HCEC 1CT (cell line): Measurements from ENCODE around the gene VEGFA.
A peak's percentile ranks its signal among the peaks of the same experiment; 100 is the strongest.
"Not testable (repeated sequence)": the region's sequence is repeated elsewhere in the genome, so short reads cannot be mapped to it uniquely, and the experiment has no call there.

Experiments
- DNase-seq: peaks from one replicate; pipeline ENCODE4 v3.0.0-alpha.2; 2017

The VEGFA gene

GRCh38 chr6:43806043-43806757 is 36.2 kb downstream of the VEGFA start:
- DNase-seq, result no peak

DNA sequence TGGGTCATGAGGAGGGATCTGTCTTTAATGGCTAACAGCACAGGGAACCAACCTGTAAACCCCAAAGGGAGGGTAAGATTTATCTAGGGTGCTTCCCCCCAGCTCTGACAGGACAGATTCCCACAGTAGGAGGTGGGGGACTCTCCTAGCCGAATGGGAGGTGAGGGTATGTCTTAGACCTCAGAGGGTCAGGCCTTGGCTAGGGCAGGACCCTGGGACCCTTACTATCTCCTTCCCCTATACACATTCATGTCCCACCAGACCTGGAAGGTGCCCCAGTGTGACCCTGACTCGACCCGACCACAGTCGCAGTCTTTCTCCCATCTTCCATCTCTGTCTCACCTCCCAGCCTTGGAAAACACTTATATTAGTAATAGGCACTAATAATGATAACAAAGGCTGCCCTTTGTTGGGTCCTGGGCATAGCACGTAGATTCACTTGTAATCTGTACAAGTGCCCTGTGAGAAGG is 36.8 kb downstream of the VEGFA start:
- DNase-seq, result no peak

- no peak for DNase-seq
These were observed 37.4 kb downstream of the VEGFA start for GRCh38 chr6:43807228-43808061.

DNA sequence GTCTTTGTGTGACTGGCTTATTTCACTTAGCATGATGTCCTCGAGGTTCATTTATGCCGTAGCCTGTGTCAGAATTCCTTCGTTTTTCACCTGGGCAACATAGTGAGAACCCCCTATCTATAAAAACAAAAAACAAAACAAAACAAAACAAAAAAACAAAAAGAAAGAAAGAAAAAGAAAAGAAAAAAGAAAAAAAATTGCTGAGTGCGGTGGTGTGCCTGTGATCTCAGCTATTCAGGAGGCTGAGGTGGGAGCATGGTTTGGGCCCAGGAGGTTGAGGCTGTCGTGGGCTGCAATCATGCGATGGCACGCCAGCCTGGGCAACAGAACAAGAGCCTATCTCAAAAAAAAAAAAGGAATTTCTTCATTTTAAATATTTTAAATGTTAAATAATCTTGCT is 38.4 kb downstream of the VEGFA start:
- no peak for DNase-seq

GRCh38 chr6:43809417-43810305 is 39.6 kb downstream of the VEGFA start:
- DNase-seq, result peak; percentile 81

GRCh38 chr6:43810965-43811732 is 41.1 kb downstream of the VEGFA start:
- no peak for DNase-seq

DNA sequence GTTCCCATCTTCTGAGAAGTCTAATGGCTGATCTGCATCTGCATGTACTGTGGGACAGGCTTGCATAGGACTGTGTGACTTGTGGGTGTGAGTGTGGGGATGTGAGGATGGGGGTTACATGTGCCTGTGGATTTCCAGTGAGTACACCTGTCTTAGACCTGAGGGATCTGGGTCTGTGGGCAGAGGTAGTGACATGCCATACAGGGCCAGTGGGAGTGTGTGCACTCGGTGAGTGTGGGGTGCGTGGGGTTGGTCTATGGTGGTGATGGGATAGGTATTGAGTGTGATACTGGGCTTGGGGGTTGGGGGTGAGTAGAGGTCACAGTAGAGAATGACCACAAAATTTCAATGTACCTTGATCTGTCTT is 41.7 kb downstream of the VEGFA start:
- DNase-seq, result no peak

DNA sequence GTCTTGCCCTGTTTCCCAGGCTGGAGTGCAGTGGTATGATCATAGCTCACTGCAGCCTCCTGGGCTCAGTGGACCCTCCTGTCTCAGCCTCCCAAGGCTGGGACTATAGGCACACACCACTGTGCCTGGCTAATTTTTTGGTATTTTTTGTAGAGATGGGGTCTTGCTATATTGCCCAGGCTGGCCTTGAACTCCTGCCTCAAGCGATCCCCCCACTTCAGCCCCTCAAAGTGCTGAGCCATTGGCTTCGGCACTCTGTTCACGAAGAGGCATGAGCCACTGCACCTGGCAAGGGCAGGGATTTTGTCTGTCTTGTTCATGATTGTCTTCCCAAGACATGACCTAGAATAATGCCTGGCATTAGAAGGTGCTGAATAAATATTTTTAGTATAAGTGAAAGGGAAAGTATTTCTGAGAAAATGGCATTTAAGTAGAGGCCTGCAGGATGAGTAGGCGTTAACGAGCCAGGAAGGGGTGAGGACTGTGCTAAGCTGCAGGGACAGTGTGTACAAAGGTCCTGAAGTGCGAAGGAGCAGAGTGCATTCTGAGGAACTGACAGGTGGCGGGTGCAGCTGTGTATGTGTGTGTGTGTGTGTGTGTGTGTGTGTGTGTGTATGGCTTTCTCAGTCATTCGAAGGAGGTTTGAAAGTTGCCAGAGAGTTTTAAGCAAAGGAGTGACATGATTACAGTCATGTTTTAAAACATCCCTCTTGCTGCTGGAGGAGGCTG is 43.0 kb downstream of the VEGFA start:
- DNase-seq, result no peak

- DNase-seq, result no peak
These were observed 44.1 kb downstream of the VEGFA start for GRCh38 chr6:43814111-43814510.

- DNase-seq, result no peak
These were observed 44.9 kb downstream of the VEGFA start for GRCh38 chr6:43814865-43815264.

- peak; percentile 36 for DNase-seq
These were observed 47.2 kb downstream of the VEGFA start for GRCh38 chr6:43817192-43817591.

- not testable (repeated sequence) for DNase-seq
These were observed 49.0 kb downstream of the VEGFA start for GRCh38 chr6:43818973-43819372.

DNA sequence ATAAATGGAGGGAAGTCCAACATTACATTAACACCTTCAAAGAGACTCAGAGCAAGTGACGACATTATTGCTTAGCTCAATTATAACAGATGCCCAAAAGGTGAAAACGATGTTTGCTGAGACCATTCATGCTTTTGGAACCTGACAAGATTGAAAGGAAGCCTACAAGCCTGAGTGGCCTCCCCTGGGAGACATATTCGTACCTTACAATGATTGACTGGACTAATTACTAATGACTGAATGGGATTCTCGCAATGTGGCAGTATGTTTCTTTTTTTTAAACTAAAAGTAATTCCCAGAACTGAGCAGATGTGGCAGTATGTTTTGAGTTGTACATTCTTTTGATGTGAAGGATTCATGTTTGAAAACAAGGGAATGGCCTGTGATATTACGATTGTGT is 49.9 kb downstream of the VEGFA start:
- no peak for DNase-seq

- DNase-seq, result no peak
These were observed 50.5 kb downstream of the VEGFA start for GRCh38 chr6:43820486-43820885.

- DNase-seq, result no peak
These were observed 51.3 kb downstream of the VEGFA start for GRCh38 chr6:43821101-43821886.

DNA sequence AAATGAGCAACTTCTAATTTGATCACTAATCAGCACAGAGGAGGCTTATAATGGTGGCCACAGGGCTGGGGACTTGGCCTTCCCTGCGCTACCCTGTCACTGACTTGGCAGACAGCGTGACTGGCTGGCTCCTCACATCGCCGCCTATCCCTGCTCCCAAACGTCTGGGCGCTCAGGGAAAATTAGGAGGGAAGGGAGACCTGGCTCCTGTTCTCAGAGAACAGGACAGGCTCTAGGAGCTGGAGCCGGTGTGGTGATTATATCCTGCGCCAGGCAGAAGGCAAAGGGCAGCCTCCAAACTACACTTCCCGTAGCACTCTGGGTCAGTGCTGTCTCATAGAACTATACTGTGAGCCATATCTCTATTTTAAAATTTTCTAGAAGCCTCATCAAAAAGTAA is 53.4 kb downstream of the VEGFA start:
- DNase-seq, result no peak

DNA sequence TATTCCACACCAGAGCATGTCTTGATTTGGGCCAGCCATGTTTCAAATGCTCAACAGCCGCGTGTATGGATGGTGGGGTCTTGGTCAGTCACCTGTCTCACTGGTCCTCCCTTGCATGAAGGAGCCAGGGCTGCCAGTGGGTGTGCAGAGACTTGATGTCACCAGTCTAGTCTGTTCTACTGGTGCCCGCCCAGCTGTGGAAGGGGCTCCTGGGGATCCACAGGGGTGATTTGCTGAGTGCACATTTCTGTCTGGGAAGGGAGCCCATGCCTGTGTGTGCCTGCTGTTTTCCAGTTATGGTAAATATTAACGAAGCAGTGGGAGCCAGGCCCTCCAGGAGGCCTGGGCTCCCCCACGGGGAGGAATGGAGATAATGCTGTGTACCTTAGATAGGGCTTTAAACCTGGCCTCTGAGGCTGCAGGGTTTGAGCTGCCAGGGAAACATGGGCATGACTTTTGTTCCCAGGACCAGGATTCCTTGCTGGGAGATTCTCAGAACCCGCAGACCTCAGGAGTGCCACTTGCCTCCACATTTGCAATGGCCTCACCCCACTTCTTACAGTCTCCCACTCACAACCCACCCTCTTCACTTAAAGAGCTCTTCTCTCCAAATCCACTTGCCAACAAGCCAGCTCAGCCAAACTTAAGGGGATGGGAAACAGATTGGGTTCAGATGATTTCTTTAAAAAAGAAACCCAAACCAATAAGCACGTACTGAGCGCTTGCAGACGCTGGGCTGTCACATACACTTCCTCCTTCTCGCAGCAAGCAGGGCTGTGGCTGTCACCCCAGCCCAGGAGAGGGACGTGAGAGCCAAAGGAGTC is 54.1 kb downstream of the VEGFA start:
- DNase-seq, result no peak

GRCh38 chr6:43824703-43825064 is 54.7 kb downstream of the VEGFA start:
- no peak for DNase-seq

GRCh38 chr6:43825187-43826115 is 55.4 kb downstream of the VEGFA start:
- no peak for DNase-seq
